Chondrocyte (in vitro differentiated cells): Measurements from ENCODE around the gene A3GALT2. TPM values are rescaled to one million over a fixed set of nuclear protein-coding genes. Genes with fewer than 3 reads are reported as not detected.

Source experiments
- DNase-seq: peaks from one replicate; pipeline ENCODE4 v3.0.0; 2021; ENCODE audit warnings: mixed read lengths, low spot score
- H3K27ac Mint-ChIP-seq: one replicate; pipeline ENCODE4 v1.8.0; 2021; ENCODE audit warnings: mild to moderate bottlenecking, moderate library complexity, mixed read lengths; ENCODE audit not compliant: unreplicated experiment
- H3K27me3 Mint-ChIP-seq: 2 replicates; pipeline ENCODE4 v1.8.0; 2021; ENCODE audit warnings: low read depth, mixed read lengths
- H3K36me3 Mint-ChIP-seq: 2 replicates; pipeline ENCODE4 v1.8.0; 2021; ENCODE audit warnings: low read depth, mixed read lengths
- H3K4me1 Mint-ChIP-seq: 2 replicates; pipeline ENCODE4 v1.8.0; 2021; ENCODE audit warnings: low read depth, mild to moderate bottlenecking, mixed read lengths
- H3K4me3 Mint-ChIP-seq: one replicate; pipeline ENCODE4 v1.8.0; 2021; ENCODE audit warnings: mild to moderate bottlenecking, moderate library complexity, mixed read lengths; ENCODE audit not compliant: unreplicated experiment
- H3K9me3 Mint-ChIP-seq: 2 replicates; pipeline ENCODE4 v1.8.0; 2021; ENCODE audit warnings: low read depth, mixed read lengths
- CTCF ChIP-seq: fragments of 200-600 bp; sonication (generic); IDR thresholded peaks from 2 replicates; pipeline ENCODE4 v1.5.0; 2021; ENCODE audit warnings: antibody characterized with exemption, mild to moderate bottlenecking, moderate library complexity
- total RNA-seq: library from RNA; stranded (reverse); gene quantifications from 3 replicates; pipeline ENCODE4 v1.2.1, GENCODE V29; 2021

A3GALT2 gene
- total RNA-seq, 1 donor from 2014 or later, result 0.27 TPM

DNA sequence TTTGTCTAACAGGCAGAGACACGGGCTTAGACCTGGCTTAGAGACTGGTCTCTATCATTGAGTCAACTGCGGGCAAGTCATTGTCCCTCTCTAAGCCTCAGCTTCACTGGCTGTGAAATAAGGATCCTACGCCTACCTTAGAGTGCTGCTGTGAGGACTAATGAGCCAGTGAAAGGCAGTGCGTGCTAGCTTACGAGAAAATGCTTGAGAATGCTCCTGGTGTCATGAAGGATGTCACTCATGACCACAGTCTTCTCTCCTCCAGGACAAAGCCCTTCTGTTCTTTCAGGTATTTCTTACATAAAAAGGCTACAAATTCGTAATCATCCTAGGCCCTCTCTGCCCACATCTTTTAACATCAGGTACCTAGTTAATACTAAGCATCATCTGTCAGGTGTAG, 16.5 kb upstream of the A3GALT2 start:
- peaks cover 94% of the 10 kb centered on the region for H3K4me1 Mint-ChIP-seq
- no peak for DNase-seq
- no peaks in the 10 kb centered on the region for H3K9me3 Mint-ChIP-seq
- peaks cover 22% of the 10 kb centered on the region for H3K36me3 Mint-ChIP-seq
- TF ChIP-seq CTCF, result no peak
- H3K27ac Mint-ChIP-seq, result no peak overlapping the region
- H3K4me3 Mint-ChIP-seq, result no peak overlapping the region
- H3K27me3 Mint-ChIP-seq, result no peaks in the 10 kb centered on the region

- H3K27ac Mint-ChIP-seq, result peak overlapping the region; percentile 79
- H3K4me1 Mint-ChIP-seq, result peaks cover 94% of the 10 kb centered on the region
- TF ChIP-seq CTCF, result no peak
- no peak for DNase-seq
- no peak overlapping the region for H3K4me3 Mint-ChIP-seq
- no peaks in the 10 kb centered on the region for H3K9me3 Mint-ChIP-seq
- H3K36me3 Mint-ChIP-seq, result peaks cover 24% of the 10 kb centered on the region
- no peaks in the 10 kb centered on the region for H3K27me3 Mint-ChIP-seq
Observed at GRCh38 chr1:33336580-33336979, 15.7 kb upstream of the A3GALT2 start.

- no peak for TF ChIP-seq CTCF
- H3K36me3 Mint-ChIP-seq, result peaks cover 23% of the 10 kb centered on the region
- H3K27ac Mint-ChIP-seq, result no peak overlapping the region
- no peaks in the 10 kb centered on the region for H3K9me3 Mint-ChIP-seq
- no peak for DNase-seq
- H3K4me3 Mint-ChIP-seq, result no peak overlapping the region
- peaks cover 82% of the 10 kb centered on the region for H3K4me1 Mint-ChIP-seq
- no peaks in the 10 kb centered on the region for H3K27me3 Mint-ChIP-seq
Observed at GRCh38 chr1:33335020-33335419, 14.1 kb upstream of the A3GALT2 start.

DNA sequence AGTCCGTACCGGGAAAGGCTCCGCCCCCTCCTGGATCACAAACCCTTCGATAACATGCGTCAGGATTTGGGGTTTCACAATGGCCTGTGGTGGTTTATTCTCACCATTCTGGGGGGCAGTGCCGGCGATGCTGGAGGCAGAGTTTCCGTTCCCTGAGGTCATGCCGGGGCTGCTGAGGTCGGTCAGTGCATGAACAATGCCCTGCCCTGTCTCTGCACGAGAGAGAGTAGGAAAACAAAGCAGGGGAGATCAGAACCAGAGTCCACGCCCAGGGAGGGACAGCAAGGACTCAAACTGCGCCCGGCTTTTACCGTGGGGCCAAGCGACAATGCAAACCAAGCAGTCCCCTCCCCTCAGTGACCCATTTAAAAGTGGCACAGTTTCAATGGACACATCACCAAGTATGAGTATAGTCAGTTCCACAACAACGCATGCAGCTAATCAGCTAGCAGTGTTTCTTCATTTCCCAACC, 13.2 kb upstream of the A3GALT2 start:
- H3K9me3 Mint-ChIP-seq, result no peaks in the 10 kb centered on the region
- no peak overlapping the region for H3K4me3 Mint-ChIP-seq
- DNase-seq, result no peak
- no peak for TF ChIP-seq CTCF
- peaks cover 29% of the 10 kb centered on the region for H3K36me3 Mint-ChIP-seq
- H3K4me1 Mint-ChIP-seq, result peaks cover 78% of the 10 kb centered on the region
- no peaks in the 10 kb centered on the region for H3K27me3 Mint-ChIP-seq
- H3K27ac Mint-ChIP-seq, result no peak overlapping the region

DNA sequence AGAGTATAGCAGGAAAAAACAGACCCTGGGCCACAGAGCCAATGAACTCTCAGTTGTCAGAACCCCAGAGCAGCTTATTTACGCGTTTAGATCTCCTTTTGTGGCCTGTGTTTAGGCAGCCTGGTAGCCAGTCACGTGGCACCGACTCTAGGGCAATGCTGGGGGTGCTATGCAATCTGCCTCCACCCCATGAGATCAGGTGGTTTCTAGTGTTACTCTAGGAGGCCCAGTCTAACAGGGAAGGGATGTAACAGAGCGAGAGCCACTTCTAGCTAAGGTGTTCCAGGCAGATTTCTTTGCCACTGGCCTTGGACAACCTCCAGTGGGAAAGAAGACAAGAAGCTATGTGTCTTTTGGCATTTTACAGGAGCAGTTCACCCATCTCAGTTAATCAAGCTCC, 12.0 kb upstream of the A3GALT2 start:
- H3K4me1 Mint-ChIP-seq, result peaks cover 78% of the 10 kb centered on the region
- H3K27me3 Mint-ChIP-seq, result no peaks in the 10 kb centered on the region
- no peak for TF ChIP-seq CTCF
- H3K27ac Mint-ChIP-seq, result no peak overlapping the region
- H3K36me3 Mint-ChIP-seq, result peaks cover 39% of the 10 kb centered on the region
- no peaks in the 10 kb centered on the region for H3K9me3 Mint-ChIP-seq
- no peak for DNase-seq
- H3K4me3 Mint-ChIP-seq, result no peak overlapping the region
